Measurements from ENCODE around the gene PFKP.

The PFKP gene

DNA sequence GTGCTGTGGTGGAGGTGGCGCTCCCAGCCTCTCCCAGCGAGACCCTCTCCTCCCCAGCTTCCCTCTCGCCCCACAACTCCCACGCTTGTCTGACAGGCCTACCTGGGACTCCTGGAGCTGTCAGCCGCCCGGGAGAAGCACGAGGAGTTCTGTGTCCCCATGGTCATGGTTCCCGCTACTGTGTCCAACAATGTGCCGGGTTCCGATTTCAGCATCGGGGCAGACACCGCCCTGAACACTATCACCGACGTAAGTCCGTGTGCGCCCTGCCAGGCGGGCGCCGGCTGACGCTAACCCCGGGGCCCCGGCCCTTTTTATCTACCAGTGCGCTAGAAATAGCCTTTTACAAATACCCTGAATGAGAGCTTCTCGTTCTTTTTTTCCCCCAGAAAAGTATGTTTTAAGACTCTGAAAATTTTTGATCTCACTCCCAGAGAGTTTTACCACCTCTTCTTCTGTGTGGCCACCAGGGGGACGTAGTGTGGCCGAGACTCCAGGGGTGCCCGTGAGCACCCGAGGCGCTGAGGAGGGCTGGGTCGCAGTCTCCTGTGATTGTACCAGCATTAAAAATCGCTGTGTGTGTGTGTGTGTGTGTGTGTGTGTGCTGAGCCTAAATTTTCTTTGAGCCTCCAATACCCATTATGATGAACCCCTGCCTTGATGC, 52.6 kb downstream of the PFKP start:
- no peak for DNase-seq

DNA sequence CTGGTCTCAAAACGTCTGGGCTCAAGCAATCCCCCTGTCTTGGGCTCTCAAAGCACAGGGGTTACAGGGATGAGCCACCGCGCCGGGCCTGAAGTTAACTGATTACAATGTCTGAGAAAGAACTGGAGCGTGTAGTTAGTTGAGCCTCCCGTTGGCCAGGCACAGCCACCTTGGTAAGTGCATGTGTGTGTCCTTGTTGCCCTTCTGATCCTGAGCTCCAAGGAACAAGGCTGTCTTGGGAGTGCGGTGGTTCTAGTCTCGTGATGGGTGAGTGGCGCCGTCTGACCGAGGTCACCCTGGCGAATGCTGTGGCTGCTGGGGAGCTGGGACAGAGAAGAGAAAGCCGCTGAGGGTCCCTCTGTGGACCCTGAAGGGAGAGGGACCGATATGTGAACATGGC, 54.7 kb downstream of the PFKP start:
- DNase-seq = no peak

DNA sequence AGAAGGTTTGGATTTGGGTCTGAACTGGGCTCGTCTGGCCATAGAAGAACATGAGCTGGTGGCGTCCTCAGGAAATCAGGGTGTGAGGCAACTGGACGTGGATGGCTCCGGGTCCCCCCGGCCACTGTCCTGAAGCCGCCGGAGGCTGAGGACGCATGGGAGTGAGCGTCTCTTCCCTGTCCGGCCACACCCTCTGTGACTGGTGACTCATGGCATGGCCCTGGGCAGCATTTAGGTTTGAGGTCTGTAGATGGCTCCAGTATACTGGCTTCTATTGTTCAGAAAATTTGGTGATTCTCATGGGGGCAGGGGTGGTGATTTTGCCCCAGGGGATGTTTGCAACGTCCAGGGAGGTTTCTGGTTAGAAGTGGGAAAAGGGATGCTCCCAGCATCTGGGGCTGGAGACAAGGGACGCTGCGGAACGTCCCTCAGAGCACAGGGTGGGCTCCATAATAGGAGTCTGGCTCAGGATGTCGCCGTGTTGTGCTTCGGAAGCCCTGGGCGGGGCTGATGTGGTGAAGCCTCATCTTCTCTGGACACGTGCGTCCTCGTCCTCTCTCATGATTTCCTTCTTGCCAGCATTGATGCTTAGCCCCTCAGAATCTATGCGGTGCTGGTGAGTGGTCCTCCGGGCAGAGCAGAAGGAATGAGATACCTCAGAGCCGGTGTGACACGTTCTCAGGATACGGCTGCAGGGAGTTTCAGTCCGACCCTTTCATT, 55.3 kb downstream of the PFKP start:
- no peak for DNase-seq

DNA sequence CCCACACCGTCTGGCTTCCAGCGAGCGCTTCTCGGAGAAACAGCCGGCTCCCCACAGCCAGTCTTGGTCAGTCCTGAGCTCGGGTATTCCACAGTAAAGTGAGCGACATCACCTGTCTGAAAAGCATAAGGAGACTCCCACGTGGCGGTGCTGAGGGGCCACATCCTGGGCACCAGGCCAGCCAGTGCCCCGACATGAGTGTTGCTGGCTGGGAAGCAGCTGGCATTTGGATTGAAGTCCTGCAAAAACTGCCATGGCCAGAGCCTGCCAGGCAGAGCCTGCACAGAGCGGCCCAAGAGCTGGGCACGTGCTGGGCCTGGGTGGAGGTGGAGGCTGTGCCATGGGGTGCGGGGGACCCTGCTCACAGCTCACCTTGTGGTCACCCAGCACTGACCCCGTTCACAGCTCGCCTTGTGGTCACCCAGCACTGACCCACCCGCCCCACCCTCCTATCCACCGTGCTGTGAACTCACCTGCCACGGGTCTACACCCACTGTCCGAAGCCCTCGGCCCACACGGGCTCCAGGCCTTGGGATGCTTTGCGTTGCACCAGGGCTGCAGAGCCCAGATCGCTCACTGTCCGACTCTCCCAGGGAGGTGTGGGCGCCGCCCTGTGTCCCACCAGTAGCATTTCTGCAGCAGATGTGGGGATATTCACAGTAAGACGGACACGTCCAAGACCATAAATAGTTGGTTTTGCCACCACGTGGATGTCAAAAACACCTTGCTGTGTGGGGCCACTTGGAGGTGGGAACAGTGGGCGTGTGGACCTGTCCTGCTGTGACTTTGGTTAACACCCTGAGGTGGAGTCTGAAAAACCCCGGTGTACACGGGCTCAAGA, 56.4 kb downstream of the PFKP start:
- no peak for DNase-seq

DNA sequence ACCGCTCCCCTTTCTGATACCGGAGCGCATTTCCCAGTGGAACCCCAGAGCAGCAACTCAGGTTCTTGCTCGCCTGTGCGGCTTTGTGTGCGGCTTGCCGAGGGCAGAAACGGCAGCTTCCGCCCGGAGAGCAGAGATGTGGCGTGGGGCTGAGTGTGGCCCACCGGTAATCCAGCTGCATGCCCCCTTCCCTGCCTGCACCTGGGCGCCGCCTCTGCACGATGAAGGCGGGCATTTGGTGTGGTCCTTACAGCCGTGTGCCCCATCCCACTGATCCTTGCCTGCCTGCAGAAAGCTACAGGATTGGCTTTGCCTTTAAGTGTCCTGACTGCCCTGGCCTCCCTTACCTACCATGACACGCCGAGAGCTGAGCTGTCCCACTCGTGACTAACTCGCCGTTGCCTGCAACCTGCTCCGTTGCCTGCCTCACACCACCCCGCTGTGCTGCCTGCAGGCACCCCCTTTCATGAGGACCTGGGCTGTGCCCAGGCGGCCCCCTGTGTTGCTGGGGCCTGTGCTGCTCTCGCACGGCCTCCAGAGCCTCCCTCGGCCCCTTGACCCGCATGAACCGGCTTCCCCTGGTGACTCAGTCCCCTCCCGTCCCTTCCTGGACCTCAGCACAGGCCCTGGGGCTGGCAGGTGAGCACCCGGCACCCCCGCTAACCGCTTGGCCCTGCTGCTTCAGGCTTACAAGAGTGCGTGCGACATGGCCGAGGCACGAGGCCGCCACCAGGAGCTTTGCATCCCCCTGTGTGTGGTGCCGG, 57.2 kb downstream of the PFKP start:
- DNase-seq = no peak

DNA sequence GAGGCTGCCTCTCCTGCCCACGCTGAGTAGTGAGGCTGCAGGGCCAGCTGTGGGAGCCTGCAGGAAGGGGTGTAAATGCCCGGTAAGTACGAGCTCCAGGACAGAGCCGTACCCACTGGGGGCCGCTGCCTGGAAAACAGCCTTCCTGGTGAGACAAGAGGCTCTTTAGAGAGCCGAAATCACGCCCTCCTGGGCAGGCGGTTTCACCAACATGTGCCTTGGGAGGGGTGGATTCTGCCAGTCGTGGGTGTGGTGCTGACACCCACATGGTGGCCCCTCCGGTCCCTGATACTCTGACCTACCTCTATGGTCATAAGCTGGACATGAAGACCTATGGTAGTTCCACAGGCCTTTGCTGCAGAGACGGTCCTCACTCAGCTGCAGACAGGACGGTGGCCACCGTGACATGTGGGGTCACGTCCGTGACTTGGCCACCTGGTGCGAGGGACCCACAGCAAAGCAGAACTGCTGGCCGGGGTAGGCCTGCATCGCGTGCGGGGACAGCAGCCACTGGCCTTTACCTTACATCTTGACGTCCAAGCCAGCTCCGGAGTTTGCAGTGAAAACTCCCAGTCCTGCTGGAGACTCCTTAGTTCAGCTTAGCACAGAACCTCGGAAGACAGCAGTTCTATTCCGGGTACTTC, 58.3 kb downstream of the PFKP start:
- DNase-seq = no peak

DNA sequence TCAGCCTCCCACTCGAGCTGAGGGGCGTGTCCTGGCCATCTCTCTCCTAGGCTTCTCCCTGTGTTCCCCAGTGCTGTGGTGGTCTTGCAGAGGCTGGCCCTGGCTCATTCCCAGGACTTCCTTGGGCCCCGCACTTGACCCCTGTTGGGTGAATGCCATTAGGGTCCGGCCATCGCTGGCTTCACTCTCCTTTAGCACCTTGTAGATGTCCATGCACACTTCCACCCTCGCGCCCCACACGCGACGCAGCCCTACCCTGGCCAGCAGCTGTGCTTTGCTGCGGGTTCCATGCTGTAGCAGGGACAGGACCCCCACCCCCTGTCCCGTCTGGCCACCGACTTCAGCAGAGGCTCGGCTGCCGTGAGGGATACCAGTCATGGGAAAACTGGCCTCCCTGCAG, 58.9 kb downstream of the PFKP start:
- no peak for DNase-seq

DNA sequence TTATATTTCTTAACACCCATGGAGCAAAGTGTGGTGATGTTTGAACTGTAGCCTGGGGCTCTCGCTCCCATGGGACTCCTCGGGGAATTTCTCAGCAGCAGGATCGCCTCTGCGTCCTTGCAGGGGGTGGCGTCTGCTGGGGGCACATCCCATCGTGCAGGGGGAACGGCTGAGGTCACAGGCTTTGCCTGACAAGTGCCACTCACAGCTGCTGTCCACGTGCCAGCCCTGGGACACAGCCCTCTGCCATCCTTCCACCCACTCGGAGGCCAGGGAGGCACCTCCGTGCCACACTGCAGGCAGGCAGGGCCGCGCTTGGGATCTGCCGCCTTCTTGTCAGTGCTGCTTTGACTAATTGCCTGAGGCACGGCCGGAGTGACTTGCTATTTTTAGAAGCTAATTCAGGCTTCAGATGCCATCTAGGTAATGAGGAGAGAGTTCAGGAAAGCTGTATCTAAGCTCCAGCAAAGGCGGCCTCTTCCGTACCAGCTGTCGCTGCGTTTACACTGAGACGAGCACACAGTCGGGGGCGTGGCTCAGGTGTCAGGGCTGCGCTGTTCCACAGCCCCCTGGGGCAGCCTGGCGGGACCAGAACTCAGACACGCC, 59.5 kb downstream of the PFKP start:
- no peak for DNase-seq

DNA sequence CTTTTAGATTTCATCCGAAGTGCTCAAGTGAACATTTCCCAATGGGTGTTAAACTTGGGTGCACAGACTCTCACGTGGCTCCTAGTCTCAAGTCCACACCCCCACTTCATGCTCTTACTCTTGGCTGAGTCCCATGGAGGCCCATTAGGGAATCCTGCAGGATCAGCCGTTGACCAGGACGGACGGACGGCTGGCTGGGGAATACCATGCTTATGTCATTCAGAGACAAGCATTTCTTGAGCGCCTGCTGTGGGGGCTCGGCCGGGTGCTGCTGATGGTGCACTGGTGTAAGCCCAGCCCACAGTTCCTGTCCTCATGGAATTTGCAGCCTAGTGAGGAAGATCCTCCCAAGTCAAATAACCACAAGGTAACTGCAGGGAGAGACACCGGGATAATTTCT, 60.6 kb downstream of the PFKP start:
- DNase-seq = no peak

DNA sequence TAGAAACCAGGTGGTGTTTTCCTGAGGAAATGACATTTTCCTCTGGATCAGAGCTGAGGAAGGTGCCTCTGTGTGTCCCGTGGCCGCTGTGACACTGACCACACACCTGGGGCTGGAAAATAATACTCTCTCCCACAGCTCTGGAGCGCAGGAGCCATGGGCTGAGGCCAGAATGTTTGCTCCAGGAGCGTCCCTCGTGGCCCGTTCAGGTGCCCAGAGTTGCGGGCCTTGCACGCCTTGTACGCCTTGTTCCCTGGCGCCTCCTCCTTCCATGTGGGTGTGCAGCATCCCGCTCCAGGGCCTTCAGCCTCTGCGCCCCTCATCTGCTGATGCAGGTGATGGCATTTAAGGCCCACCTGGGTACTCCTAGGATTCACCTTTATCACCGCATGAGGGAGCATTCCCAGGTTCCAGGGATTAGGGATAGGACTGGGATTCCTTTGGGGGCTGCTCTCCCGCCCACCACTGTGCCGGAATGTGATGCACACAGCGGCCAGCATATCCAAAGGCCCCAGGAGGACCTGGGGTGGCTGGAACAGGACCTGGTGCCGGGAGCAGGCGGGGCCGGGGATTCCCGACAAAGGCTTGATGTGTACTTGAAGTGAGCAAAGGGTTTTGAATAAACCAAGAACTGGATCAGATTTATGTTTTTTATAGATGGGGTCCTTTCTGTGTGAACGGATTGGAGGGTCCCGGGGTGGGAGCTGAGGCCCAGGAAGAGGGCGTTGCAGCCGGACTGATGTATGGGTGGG, 61.2 kb downstream of the PFKP start:
- no peak for DNase-seq

DNA sequence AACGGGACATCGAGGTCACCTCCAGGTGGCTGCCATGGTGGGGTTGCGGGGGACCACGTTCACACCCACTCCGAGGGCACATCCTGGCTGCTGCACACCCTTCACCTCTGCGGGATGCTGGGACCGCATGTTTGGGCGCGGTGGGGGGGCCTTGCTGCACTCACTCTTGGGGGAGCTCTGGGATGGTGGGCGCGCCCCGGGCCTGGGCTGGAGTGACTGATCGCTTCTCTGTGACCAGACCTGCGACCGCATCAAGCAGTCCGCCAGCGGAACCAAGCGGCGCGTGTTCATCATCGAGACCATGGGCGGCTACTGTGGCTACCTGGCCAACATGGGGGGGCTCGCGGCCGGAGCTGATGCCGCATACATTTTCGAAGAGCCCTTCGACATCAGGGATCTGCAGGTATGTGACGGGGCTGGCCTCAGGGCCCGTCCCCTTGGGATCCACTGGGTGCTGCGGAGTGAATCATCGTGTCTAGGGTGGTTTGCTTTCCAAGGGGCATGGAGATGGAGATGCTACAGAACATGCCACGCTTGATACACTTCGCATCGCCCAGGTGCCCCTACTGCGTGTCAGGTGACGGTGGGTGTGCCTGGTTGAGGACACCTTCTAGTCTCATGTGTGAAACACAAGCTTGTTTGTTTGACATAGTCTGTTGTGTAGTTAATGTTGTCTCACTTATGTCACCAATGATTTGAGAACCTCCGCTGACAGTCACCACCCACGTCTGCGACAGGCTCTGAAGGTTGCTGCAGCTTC, 62.4 kb downstream of the PFKP start:
- DNase-seq = no peak

DNA sequence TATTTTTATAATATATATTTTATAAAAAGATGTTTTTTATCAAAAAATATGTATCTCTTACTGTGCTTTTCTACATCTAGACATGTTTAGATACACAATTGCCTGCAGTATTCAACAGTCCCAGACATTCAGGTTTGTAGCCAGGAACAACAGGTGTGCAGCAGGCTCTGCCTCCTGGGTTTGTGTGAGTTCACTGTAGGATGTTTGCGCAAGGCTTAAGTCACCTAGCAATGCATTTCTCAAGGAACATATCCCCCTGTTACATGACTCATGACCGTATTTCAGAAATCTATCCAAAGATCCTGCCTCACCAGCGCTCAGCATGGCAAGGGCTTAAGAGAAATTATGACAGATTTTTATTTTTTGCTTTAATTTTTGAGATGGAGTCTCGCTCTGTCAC, 63.8 kb downstream of the PFKP start:
- DNase-seq = no peak

DNA sequence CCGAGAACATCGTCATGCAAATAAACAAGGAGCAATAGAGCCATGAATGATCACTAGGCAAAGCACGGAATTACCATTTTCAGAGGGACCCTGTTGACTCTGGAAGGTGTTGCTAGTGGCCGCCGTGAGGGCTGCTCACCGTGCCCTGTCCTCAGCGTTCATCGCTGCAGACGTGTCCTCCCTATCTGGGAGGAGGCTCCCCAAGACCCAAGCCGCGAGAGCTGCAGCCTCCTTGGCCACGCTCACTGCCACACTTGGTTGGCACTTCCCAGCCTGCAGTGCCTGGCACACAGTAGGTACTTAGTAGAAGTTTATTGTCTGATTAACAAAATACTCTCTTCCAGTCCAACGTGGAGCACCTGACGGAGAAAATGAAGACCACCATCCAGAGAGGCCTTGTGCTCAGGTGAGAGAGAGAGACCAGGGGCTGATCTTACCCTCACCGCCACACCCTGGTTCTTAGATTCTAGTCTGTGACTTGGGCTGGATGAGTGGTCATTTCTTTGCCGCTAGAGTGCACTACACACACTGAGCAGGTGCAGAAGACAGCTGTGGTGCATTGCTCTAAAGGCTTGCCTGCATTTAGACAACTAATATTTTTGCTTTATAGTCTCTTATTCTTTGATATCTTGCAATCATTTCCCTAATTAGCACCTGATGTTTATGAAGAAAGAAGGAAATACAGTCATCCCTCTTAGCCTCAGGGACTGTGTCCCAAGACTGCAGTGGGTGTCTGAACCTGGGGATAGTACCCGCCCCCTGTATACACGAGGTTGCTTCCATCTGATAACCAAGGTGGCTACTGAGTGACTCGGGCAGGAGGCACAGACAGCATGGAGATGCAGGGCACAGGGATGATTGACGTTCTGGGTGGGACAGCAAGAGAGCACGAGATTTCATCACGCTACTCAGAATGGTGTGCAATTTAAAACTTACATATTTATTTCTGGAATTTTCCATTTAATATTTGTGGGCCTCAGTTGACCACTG, 65.0 kb downstream of the PFKP start:
- DNase-seq = no peak

DNA sequence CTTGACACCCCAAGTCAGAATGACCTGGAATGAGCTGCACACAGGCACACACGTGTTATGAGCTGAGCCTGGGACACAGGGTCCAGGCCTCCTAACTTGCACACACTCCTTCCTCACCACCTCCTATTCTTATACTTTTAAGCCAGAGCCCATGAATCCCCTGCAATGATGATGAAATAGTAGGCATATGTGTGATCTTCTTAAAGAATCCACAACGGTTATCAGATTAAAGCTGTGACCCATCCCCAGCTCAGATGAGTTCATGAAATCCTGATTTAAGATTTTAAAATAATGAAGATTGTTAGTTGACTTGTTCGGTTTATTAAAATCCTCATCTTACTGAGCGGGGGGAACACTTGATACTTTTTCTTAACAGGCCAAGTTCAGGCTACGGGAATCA, 66.6 kb downstream of the PFKP start:
- DNase-seq = no peak

DNA sequence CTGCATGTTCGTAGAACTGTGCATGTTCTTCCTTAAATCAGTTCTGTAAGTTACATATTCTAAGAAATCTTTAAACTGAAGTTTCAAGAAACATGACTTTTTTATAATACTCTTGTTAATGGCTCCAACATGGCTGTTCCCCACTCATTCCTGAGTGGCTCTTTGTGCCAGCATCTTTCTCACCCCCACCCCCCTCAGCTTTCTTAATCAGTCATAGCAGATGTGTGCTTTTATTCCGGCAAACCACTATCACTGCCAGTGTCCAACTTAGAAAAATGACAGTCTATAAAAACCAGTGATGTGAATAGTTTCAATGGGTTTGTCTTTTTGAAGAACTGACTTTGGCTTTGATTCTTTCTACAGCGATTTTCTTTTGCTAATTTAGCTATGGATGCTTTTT, 67.7 kb downstream of the PFKP start:
- no peak for DNase-seq

DNA sequence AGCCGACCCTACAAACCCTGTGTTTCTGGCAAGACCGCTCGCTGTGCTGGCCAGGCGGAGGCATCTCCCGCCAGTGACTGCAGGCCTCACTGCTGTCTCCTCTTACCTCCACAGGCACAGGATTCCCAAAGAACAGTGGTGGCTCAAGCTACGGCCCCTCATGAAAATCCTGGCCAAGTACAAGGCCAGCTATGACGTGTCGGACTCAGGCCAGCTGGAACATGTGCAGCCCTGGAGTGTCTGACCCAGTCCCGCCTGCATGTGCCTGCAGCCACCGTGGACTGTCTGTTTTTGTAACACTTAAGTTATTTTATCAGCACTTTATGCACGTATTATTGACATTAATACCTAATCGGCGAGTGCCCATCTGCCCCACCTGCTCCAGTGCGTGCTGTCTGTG, 69.0 kb downstream of the PFKP start:
- no peak for DNase-seq

DNA sequence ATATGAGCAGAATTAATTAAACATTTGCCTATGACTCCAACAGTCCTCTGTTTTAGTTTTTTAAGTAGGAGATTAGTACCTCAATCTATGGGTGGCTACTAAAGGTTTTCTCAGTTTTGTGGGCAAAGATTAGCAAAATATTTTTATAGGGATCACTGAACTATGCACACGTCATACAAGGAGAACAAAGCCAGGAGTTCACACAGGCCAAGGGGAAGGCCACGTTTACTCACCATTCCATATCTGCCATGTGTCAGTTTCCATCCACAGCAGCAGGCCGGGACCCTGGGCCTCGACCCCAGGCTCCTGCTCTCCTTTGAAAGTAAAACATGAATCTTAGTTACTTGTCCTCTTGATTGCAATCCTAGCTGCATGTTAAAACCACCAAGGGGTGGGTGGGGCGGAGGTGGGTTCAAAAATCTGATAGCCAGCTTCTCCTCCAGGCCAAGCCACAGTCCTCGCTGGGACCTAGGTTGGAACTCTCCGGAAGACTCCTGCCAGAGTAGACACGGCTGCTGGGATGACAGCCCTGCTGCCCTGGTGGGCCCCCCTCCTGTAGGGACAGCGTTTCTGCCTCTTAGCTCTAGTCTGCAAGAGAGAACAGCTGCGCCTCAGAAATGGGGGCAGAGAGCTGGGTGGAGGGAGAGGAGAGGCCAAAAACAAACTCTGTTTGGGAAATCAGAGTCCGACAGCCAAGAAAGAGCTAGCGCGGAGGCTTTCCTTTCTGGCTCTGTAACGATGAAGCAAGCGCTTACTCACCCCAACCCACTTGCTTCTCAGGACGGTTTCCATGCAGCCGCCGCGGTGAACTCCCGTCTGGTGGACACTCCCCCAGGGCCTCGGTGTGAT, 69.6 kb downstream of the PFKP start:
- no peak for DNase-seq

DNA sequence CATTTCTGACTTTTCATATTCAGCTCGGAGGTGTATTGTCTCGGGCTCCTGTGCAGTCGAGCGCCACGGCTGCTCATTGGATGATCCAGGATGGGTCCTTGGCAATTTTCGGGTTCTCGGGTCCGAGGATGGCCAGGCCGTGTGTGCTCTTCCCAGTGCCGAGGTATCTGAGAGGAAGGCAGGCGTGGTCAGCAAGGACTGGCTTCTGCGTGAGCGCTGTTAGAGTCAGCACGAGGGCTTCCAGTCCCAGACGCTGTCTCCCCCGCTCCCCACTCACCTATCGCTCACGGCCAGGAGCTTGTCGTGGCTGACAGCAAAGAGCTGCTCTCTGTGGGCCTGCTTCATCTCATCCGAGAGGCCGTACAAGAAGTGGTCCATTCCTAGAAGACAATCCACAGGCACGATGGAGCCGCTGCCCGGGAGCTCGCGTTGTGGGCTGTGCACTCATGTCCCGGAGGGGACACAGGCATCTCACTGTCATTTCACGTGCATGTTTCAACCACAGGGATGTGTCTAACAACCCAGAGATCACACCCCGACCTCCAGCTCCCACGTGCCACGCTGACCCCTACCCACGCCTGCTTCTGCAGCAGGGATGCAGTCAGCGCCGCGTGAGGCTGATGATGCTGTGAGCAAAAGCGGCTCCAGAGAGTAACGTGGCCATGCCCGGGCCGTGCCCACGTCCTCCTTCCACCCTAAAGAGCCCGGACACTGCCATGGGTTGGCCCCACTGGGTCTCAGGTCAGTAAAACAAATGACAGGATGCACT, 70.8 kb downstream of the PFKP start:
- no peak for DNase-seq
